Activated CD4-positive, alpha-beta T cell treated with anti-CD3 and anti-CD28 coated beads for 4 hours (primary cell): ENCODE data around the gene IL22RA1.

ENCODE experiments used
- DNase-seq, 2 donors: peaks; one replicate each; pipeline ENCODE4 v3.0.0-alpha.2; 2020

Gene IL22RA1

DNA sequence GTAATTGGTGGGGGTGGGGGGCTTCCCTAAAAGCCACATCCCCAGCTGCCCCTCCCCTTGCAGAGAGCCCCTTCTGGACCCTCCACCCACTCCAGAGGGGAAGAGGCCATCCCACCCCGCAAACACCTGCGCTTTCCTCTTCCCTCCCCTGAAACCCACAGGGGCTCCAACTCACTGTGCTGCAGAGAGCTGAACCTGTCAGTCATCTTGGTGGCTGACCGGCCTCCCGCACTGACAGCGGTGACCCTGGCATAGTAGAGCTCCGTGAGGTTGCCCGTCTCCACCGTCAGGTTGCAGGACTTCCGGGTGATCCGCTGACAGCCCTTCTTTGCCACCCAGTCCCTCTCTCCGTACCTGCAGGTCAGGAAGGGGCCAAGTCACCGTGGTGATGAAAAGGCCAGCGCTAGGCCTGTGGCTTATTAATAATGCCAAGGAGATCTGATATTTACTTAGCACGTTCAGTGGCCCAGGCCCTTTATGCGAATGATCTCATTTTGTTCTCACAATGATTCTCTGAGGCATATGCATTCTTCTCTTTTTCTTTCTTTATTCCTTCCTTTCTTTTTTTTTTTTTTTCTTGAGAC, 5.9 kb downstream of the IL22RA1 start:
- no peak for DNase-seq

DNA sequence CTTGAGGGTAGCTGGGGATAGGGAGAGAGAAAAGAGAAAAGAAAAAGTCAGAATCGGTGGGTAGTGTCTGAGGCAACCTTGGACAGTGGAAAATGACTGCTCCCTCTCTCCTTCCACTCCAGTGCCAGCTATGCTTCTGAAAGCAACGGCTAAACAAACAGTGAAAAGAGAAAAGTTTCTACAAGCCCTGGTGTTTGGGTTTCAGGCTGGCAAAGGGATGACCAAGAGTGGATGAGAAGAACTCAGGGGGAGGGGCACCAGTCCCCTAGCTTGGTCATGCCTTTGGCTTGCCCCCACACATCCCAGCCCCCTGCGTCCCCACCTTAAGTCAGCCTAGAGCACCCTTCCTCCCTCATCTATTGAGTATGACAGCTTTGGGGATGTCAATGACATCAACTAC, 8.6 kb downstream of the IL22RA1 start:
- no peak for DNase-seq

DNA sequence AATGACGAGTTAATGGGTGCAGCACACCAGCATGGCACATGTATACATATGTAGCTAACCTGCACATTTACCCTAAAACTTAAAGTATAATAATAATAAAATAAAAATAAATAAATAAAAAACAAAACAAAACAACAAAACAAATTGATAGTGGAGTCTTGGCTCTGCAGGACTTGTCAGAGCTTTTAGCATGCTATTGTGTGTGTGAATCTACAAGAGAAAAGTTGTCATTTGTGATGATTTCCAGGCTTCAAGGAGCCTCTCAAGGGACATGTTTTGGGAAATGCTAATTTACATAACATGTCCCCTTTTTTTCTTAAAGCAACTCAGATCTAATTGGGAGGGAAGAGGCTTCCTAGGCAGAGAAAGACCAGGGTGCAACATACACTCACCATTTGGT, 9.1 kb downstream of the IL22RA1 start:
- no peak for DNase-seq

DNA sequence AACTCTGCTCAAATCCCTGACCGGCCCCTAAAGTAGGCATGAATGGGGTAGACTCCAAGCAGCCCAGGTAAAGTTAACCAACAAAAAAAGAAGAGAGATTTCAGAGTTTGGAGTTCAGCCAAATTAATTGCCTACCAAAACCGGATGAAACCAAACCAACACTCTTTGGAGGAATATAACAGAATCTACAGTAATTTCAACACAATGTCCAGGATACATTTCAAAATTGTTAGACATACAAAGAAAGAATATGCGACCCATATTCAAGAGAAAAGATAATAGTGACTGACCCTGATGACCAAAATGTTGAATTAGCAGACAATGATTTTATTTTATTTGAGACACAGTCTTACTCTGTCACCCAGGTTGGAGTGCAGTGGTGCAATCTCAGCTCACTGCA, 12.6 kb downstream of the IL22RA1 start:
- no peak for DNase-seq

DNA sequence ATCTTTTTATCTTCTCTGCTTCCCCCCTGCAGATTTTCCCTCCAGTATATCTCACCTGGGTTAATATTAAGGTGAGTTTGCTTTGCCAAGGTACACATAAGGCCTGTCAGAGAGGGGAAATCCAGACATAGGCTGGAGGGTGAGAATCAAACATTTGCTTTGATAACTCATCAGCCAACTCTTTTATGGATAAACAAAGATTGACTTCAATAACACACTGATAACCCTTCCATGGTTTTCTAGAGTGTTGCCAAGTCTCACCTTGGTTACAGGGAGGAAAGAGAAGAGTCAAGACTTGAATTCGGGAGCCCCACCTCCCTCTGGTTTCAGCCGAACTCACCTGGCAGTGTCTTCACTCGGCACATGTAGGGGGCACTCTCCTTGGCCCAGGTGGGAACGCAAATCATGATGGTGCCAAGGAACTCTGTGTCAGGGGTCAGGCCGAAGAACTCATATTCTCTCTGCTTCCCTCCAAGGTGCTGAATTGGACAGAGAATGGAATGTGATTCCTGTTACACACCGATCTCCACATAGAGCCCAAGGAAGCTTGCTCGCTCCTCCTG, 15.1 kb downstream of the IL22RA1 start:
- no peak for DNase-seq

DNA sequence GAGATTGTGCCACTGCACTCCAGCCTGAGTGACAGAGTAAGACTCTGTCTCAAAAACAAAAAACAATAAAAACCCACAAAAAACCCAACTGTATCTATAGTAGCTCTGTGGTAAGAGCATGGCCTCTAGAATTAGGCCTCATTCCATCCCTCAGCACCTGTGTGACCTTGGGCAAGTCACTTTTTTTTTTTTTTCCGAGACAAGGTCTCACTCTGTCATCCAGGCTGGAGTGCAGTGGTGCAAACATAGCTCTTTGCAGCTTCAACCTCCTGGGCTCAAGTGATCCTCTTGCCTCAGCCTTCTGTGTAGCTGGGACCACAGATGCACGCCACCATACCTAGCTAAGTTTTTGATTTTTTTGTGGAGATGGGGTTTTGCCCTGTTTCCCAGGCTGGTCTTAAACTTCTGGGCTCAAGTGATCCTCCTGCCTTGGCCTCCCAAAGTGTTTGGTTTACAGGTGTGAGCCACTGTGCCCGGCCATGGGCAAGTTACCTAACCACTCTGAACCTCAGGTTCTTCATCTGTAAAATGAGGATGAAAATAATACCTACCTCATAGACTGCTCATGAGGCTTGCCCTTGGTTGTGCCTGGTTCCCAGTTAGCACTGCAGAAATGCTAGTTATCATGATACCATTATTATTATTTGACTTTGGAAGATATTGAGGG, 15.7 kb downstream of the IL22RA1 start:
- no peak for DNase-seq

GRCh38 chr1:24126672-24127023, 16.3 kb downstream of the IL22RA1 start:
- DNase-seq: no peak

DNA sequence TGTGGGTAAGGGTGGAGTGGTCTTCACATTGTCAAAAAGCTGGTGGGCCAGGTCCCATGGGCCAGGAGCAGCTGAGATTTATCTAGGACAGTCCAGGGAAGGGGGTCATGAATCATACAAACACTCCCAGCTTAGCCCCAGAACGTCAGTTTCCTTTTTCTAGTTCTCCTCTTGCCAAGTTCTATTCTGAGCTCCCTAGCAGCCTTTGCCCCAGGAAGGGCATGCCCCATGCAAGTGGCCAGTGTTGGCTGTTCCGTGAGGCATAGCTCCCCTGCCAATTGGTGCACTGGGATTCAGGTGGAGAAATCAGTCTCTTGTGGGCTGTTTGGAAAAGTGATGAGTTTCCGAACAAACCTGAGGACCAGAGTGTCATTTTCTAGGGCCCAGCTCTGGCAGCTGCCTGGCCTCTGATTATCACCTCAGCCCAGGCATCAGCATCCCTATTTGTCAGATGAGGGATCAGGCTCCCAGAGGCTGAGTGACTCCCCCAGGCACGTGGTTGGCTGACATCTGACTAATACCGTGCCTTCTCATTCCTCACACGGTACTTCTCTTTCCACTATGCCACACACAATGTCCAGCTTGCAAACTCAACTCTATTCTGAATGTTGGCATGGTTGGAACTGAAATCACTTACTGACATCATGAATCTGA, 16.8 kb downstream of the IL22RA1 start:
- DNase-seq: no peak

- DNase-seq: no peak
These were observed 17.5 kb downstream of the IL22RA1 start for GRCh38 chr1:24125456-24125855.

DNA sequence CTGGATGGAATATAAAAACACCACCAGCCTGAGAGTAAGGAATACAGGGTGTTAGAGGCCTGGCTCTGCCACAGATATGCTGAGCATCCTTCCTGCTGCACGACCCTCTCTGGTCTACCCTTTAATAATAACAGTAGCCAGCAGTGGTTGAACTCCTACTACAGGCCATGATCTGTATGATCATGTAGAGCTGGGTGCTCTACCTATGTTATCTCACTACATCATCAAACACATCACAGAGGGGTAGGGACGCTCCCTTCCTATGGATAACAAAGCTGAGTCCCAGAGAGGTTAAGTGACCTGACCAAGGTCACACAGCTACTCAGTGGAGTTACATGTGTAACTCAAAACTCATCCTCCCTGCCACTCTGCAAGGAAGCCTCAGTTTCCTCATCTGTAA, 18.0 kb downstream of the IL22RA1 start:
- DNase-seq: no peak

DNA sequence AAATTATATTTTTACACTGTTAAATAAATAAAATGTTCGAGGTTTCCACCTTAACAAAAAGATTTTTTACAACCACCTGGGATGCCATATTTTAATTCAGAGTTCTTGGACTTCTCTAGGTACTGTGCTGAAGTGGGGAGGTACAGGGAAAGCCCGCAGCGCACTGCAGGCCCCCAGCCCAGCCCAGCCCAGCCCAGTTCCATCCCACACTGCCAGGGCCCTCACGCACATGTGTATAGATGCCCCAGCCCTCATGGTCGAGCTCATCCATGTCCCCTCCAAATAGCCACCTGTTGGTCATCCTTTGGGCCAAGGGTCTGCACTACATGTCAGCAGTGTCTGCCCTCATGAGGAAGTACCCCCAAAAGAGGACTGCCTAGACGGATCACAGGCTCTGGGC, 19.3 kb downstream of the IL22RA1 start:
- DNase-seq: no peak

DNA sequence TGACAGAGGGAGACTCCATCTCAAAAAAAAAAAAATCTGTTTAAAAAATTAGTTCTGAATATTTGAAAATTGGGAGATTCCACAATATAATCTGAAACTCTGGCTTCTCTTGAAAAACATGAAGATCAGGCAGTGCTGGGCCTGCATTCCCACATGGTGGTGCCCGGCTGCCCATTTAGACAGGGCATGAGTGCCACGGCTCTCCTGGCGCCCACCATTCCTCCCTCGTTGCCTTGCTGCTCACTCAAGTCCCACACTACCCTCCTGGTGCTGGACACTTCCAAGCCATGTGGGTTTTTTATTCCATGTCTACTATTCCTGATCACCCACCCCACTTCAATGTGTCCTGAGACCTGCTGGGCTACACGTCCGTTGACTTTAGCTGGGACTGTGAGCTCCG, 20.2 kb downstream of the IL22RA1 start:
- no peak for DNase-seq

DNA sequence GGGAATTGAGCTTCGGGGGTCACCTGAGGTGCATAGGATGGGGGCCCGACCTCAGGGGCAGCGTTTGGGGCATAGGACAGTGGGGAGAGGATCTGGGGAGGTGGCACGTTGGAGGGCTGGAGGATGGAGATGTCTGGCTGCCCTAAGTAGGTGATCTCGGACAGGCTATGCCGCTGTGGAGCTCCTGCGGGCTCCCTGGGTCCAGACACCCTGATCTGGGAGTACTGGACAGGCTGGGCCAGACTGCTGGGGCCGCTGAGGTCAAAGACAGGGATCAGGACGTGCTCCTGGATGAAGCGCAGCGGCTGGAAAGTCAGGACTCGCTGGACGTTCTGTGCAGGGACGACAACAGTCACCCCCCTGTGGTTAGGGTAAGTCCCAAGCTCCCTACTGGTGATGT, 21.5 kb downstream of the IL22RA1 start:
- DNase-seq: no peak

DNA sequence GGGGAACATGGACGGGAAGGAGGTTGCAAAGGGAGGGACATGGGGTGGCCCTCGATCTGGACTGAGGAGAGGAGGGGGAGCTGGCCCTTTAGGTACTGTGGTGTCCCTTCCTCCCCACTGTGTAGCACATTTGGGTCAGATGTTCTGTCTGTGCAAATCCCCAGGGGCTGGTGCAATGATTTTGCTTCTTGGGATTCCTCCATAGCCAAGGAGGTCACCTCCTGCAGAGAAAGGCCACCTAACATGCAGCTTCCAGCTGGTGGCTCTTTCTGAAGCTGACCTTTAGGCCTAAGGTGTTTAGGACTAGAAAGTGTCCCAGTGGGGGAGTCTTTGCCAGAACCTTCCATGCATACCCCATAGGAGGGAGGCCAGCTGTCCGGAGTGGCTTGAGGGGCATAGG, 22.0 kb downstream of the IL22RA1 start:
- DNase-seq: no peak

GRCh38 chr1:24119859-24120756, 22.8 kb downstream of the IL22RA1 start:
- no peak for DNase-seq

DNA sequence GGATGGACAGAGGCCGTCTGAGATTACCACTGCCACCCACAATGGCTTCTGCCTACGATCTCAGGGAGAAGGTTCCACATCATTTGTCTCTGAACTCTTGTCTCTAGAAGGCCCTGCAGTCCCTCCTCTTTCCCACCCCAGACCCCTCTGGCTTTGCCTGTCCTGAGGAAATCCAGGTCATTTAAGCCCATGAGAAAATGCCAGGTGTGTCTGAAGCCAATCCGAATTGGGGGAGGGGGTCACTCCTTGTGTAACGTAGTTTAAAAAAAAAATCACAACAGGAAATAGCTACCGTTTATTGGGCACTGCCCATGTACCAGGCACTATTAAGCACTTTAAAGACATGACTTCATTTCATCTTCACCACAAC, 23.5 kb downstream of the IL22RA1 start:
- DNase-seq: no peak

GRCh38 chr1:24118410-24119242, 24.3 kb downstream of the IL22RA1 start:
- DNase-seq: no peak

GRCh38 chr1:24117722-24118409, 25.1 kb downstream of the IL22RA1 start:
- DNase-seq: no peak

DNA sequence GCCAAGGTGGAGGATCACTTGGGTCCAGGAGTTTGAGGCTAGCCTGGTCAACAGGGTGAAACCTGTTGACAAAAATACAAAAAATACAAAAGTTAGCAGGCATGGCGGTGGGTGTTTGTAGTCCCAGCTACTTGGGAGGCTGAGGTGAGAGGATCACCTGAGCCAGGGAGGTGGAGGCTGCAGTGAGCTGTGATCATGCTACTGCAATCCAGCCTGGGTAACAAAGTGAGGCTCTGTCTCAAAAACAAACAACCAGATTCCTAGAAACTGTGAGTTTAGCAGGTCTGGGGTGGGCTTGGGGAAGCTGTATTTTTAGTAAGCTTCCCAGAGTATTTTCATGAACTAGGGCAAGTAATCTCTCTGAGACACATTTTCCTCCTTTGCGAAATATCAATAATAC, 25.8 kb downstream of the IL22RA1 start:
- no peak for DNase-seq

DNA sequence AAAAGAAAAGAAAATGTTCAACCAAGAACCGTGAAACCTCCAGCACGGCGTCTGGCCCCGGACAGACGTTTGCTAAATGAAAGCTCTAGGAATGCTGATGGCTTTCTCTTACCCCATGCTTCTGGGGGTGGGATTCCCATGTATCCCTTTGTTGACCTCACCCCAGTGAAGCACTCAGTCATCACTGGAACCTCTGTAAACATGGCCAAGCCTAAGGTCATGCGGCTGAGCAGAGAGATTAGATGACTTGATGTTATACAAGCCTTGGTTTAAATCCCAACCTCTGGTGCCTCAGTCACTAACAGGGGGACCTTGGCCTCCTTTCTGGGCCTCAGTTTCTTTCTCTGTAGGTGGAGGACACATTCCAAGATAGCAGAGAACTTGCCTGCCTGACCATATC, 28.2 kb downstream of the IL22RA1 start:
- no peak for DNase-seq

DNA sequence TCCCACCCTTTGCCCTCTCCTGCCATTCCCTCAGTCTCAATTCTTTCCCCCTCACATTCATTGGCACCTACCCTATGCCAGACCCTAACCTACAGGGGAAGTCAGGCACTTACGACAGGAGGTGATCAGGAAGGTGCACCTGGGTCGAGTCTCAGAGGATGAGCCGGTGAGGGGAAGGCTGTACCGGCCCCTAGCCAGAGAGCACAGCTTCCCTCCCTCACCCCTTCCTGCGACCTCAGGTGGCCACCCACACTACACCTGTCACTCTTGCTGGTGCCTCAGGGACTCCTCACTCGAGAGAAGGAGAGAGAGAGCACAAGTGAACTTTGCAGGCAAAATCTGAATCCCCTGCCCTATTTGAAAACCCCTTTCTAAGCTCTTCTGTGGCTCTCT, 29.3 kb downstream of the IL22RA1 start:
- DNase-seq: no peak
